ENCODE data around the gene CTNNA1. TPM values are rescaled to one million over a fixed set of nuclear protein-coding genes. Genes with fewer than 3 reads are reported as not detected.
"Not testable (repeated sequence)": the region's sequence is repeated elsewhere in the genome, so short reads cannot be mapped to it uniquely, and the experiment has no call there.

Gene CTNNA1
- total RNA-seq, 1 donor from 2014 or later = 262 TPM

DNA sequence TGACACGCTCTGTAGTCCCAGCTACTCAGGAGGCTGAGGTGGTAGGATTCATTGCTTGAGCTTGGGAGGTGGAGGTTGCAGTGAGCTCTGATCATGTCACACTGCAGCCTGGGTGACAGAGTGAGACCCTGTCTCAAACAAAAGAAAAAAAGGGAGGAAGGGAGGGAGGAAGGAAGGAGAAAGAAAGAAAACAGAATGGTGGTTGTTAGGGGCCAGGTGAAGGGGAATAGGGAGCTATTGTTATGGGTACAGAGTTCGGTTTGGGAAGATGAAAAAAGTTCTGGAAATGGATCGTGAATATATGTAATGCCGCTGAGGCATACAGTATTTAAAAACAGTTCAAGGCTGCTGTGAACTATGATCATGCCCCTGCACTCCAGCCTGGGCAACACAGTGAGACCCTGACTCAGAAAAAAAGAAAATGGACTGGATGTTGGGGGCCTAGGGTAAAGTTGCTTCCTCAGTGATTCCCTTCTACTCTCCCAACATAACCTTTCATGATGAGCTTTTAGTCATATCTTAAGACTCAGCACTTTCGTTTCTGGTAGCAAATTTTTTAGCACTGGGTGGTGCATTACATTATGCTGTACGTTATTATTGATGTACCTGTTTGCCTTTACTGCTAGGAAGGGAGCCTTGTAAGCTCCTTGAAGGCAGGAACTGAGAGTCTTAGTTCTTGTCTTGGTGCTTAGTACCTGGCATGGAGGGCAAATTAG is 4.0 kb downstream of the CTNNA1 start:
- DNase-seq = no peak

DNA sequence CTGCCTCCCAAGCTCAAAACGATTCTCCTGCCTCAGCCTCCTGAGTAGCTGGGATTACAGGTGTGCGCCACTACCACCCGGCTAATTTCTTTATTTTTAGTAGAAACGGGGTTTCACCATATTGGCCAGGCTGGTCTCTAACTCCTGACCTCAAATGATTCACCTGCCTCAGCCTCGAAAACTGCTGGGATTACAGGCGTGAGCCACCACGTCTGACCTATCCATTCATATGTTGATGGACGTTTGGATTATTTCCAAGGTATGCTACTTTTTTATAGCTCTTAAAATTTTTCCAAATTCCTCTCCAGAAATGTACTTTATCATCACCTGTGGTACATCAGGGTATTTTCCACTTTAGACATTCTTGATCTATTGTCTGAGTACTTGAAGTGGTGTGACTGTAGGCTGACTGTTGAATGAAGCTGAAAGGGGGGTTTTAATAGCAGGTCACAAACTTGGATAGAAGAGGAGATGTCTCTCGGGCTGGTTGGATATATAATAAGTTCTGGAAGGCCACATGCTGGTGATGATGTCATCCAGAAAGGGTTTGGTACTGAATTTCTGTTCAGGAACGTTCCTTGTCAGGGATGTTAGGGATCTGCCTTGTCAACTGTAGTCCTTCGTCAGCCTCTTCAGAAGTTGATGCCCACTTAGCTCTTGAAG is 7.4 kb downstream of the CTNNA1 start:
- DNase-seq = no peak

DNA sequence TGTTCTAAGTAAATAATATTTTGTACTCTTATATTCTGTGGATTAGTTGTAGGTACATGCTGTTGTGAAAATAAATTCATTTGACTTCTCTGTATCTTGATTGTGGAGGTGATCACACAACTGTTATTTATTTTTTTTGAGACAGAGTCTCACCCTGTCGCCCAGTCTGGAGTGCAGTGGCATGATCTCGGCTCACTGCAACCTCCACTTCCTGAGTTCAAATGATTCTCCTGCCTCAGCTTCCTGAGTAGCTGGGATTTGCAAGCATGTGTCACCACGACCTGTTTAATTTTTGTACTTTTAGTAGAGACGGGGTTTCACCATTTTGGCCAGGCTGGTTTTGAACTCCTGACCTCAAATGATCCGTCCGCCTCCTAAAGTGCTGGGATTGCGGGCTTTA is 7.9 kb downstream of the CTNNA1 start:
- DNase-seq = not testable (repeated sequence)

DNA sequence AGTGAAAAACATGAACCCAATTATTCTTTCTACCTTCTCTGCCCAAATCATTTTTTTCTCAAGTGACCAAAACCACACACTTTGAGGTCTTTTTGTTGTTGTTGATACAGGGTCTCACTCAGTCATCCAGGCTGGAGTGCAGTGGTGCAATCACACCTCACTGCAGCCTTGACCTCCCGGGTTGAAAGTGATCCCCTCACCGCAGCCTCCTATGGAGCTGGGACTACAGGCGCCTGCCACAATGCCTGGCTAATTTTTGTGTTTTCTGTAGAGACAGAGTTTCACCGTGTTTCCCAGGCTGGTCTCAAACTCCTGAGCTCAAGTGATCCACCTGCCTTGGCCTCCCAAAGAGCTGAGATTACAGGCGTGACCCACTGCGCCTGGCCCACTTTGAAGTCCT is 8.4 kb downstream of the CTNNA1 start:
- DNase-seq = not testable (repeated sequence)

DNA sequence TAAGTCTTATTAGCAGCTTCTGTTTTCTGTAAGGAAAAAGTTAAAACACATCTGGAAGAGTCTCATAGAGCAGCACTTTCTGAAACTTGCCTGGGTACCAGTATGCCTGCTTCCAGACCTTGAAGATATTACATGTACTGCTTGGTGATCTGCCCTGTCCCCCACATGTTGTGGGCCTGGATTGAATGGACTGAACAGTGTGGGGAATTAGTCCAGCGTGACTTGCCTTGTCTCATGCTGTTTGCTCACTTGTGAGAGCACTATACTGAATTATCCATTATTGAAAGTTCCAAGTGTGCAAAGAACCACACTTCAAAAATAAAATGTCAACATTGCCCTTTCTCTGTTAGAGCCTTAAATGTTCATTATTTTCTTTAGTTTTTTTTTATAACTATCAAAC is 8.9 kb downstream of the CTNNA1 start:
- DNase-seq = no peak

DNA sequence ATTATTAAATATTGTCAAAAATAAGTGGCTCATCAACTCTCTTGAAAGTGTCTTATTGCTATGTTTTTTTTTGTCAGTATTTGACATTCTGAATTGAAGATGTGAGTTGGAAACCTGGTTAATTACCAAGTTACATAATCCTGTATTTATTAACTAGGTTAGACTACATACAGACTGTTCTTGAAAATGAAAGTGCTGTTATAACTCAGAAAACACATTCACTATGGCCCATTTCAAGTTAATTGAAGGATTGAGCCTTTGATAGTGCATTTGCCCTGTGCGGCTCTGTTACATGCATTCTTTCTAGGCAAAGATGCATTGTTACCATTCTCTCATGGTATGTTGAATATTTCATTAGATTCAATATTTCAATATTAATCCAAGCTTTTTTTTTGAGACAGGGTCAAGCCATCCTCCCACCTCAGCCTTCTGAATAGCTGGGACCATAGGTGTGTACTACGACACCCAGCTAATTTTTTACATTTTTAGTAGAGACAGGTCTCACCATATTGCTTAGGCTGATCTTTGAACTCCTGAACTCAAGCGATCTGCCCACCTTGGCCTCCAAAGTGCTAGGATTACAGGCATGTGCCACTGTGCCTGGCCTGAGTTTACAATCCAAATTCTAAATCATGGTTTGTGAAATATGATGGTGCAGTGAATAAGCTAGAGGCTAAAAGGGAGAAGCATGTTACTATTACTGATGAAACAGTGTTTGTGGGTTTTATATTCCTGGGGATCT is 10.0 kb downstream of the CTNNA1 start:
- no peak for DNase-seq

DNA sequence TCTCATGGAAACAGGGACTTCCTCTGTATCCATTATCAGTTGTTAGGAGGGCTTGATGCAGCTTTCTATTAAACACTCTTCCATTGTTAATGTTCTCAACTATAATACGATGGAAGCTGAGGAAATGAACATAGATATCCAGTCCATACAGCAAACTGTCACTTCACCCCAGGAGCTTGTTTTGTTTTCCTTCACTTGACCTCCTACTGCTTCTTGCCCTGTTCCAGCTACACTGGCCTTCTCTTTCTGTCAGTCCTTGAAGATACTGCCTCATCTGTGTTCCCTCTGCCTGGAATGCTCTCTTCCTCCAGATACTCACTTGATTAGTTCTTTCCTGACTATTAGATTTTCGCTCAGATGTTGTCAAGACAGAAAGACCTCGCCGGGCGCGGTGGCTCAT is 17.1 kb downstream of the CTNNA1 start:
- DNase-seq = no peak

DNA sequence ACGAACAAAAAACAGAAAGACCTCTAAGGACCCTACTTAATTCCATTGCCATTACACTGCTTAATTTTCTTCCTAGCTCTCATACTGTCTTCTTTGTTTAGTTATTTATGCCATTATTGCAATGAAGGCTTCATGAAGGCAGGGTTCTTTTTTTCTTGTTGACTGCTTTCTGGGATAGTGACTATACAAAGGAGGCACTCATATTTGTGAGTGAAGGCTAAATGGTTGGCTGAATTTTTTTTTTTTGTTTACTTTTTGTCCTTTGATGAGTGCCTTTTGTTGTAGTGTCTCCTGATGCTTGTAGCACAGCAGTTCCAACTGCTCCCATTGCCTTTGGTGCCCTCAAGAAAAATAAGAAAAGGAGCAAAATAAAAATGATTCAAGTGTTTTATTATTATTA is 17.8 kb downstream of the CTNNA1 start:
- DNase-seq = no peak

DNA sequence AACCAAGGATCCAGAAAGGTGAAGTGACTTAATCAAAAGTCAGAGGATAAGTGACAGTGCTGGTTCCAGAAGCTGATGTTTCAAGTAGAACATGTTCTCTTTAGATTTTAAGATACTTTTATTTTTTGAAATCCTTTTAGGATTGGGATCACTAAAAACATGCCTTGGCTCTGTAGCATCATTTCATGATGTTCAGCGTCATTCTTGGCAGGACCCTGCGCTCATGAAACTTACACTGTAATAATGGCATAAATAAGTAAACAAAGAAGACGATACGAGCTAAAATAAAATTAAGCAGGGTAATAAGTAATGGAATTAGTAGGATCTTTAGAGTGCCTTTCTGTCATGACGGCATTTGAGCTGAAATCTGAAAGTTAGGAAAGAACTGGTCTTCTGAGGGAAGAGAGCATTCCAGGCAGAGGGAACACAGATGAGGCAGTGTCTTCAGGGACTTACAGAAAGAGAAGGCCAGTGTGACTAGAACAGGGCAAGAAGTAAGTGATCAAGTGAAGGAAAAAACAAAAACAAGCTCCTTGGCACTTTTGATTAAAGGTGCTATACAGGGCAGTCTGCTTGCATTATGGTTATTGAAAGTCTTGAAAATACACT is 19.9 kb downstream of the CTNNA1 start:
- no peak for DNase-seq

DNA sequence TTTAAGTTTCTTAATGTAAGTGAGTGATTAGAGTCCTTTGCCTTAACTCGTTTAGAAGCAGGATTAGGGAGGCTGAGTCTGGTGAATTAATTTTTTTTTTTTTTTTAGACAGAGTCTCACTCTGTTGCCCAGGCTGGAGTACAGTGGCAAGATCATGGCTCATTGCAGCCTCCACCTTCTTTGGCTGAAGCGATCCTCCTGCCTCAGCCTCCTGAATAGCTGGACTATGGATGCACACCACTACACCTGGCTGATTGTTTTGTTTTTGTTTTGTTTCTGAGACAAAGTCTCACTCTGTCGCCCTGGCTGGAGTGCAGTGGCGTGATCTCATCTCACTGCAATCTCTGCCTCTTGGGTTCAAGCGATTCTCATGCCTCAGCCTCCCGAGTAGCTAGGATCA is 20.4 kb downstream of the CTNNA1 start:
- DNase-seq = not testable (repeated sequence)

DNA sequence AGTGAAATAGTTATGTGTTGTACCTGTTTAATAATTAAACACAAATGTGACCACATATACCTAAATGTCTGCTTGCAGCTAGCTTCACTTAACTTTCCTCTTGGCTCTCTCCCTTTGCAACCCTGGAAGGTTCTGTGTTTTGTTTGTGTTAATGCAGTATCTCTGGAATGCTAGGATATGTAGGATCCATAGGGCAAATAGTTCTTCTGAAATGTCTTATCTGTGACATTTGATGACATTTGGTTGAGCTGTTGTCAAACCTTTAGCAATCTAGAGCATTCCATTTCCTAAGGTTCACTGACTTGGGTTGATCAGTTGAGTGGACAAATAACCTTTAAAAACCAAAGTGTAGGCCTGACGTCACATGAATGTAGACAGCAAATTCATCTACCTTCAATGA is 21.8 kb downstream of the CTNNA1 start:
- DNase-seq = no peak

DNA sequence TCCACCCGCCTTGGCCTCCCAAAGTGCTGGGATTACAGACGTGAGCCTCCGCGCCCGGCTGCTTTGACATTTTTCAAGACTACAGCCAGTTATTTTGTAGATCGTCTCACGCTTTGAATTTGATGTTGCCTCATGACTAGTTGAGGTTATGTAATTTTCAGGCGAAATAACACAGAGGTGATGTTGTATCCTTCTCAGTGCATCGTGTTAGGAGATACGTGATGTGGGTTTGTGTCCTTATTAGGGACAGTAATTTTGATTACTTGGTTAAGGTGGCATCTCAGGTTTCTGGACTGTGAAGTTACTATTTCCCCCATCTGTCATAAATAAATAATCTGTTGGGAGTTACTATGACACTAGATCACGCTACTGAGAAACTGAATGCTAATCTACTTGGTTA is 25.0 kb downstream of the CTNNA1 start:
- no peak for DNase-seq

DNA sequence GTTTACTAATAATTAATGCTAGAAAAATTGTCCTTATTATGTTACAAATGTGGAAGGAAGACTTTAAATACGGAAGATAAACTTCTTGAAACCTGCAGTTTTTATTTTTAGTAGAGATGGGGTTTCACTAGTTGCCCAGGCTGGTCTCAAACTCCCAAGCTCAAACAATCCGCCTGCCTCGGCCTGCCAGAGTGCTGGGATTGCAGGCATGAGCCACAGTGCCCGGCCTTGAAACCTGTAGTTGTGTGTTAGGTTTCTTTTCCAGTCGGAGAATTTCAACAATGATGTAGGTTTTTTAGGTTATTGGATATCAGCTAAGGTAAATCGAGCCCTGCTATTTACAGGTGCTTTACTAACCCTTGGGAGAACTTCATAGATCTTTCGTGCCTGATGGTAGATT is 30.8 kb downstream of the CTNNA1 start:
- DNase-seq = no peak

DNA sequence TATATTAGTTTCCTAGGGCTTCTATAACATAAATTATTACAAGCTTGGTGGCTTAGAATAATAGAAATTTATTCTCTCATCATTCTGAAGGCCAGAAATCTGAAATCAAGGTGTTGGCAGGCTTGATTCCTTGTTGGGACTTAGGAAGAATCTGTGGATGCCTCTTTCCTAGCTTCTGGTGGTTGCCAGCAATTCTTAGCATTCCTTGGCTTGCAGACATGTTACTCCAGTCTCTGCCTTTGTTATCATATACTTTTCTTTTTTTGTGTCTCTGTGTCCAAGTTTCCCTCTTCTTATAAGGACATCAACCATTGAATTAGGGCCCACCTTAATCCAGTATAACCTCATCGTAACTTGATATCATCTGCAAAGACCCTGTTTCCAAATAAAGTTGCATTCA is 31.4 kb downstream of the CTNNA1 start:
- no peak for DNase-seq

DNA sequence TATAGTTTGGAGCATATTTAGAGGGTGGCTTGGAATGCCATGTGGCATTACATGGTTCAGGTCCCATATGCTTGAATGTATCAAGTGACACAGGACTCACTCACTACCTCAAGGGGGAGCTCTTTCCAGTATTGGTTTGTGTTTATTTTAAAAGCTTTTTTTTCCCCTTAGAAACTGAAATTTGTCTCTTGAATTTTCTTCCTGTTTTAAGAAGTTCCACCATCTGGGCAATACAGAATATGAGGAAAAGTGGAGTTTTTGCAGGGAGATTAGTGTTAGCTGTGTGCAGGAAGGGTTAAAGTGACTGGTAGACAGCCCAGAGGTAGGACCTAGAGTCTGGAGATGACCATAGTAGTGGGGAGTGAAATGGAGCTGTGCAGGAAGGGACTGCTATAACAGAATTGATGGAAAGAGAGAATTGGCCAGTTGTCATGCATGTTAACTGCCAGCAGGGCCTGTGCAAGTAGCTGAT is 36.6 kb downstream of the CTNNA1 start:
- no peak for DNase-seq

DNA sequence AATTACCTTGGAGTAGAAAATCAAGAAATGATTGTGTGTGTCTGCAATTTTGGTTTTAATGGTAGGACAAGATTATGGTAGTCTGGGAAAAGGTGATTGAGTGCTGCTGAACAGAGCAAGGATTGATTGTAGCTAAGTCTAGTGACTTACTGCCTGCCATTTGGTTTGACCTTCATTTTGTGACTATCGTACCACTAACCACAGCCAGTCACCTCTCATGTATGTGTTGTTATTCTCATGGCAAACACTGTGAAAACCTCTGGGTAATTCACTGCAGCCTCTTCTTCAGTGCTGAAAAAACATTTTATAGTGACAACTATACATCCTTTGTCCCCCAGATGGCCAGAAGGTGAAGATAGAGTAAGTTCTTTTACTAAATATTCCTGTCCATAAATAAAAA is 37.5 kb downstream of the CTNNA1 start:
- no peak for DNase-seq

DNA sequence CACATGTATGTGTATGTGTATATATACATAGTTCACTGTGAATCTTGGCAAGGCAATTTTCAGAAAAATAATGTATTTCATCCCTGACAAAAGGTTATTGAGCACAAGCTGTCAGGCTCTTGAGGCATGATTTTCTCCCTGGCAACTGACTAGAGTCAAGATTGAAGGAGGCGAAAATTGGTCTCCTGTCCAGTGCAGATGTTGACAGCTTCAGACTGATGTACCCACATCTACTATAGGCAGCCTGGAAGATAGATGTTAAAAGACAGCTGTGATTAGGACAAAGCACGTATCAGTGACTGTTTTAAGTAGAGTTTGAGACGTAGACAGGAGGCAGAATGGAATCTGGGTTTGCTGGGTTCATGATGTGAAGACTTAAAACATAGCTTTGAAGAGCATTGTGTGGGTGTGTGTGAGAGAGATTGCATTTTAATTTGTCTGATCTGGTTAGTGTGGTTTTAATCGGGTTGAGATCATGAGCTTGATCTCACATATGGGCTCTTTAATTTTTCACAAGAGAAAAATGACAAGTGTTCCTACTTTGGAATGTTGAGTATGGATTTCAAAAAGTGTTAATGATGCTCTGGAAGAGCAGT is 39.1 kb downstream of the CTNNA1 start:
- DNase-seq = no peak

DNA sequence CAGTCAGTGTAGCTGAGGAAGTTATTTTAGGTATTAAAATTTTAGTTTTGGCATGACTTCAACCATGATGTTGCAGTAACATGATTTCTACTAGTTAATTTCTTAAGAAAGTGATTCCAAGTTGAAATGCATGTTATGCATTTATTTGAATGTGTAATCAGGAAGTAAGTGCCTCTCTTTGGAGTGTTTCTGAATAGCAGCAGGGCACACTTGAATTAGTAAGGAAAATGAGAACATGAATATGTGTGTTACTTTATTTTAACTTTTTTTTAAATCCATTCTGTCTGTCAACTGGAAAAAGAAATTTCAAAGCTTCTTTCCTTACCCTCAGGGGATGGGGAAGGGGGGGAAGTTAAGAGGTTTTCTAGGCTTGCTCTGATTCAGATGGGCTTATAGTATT is 40.4 kb downstream of the CTNNA1 start:
- no peak for DNase-seq

DNA sequence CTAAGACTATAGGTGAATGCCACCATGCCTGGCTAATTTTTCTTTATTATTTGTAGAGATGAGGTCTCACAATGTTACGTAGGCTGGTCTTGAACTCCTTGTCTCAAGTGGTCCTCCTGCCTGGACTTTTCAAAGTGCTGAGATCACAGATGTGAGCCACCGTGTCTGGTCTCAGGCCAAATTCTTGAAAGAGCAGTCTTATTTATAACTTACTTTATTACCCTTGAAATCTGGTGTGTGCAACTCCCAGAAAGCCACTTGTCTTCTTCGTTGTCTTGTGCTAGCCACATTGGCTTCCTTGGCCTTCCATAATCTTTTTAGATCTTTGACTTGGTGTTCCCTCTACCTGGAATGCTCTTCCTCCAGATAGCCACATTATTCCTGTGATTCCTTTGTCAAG is 50.1 kb downstream of the CTNNA1 start:
- no peak for DNase-seq

DNA sequence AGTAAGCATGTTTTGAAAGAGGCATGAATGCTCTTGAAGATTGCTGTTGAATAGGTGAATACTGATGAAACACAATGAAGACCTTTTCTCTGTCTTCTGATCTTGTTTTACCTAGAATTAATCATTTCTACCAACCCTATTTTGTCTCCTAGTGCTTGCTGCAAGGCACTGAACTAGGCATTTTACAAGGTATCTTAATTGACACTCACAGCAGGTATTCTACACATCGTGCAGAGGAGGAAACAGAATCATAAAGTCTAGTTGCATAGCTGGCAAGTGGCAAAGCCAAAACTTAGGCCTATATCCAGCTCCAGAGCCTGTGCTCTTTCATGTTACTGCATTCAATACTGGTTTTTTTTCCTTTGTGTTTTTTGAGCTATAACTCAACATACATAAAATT is 50.7 kb downstream of the CTNNA1 start:
- no peak for DNase-seq

DNA sequence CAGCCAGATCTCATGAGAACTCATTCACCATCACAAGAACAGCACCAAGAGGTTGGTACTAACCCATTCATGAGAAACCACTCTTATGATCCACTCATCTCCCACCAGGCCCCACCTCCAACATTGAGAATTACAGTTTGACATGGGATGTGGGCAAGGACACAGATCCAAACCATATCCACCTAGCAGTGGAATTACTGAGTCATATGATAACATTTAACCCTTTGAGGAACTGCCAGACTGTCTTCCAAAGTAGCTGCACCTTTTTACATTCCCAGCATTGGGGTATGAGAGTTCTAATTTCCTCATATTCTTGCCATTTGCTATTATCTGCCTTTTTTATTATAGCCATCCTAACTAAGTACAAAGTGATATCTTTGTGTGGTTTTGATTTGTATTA is 51.9 kb downstream of the CTNNA1 start:
- DNase-seq = no peak

DNA sequence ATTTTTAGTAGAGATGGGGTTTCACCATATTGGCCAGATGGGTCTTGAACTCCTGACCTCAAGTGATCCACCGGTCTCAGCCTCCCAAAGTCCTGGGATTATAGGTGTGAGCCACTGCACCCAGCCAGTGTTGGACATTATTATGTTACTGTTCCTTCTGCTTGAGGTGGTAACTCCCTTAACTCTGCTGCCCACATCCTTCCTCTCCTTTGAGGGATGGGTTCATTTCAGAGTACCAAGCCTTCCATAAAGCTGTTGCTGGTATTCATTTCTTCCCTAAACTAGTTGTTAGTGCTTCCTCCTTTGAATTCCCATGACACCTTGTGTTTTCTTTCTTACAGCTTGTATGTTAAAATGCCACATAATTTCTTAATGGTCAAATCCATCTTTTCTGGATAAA is 54.0 kb downstream of the CTNNA1 start:
- DNase-seq = no peak

DNA sequence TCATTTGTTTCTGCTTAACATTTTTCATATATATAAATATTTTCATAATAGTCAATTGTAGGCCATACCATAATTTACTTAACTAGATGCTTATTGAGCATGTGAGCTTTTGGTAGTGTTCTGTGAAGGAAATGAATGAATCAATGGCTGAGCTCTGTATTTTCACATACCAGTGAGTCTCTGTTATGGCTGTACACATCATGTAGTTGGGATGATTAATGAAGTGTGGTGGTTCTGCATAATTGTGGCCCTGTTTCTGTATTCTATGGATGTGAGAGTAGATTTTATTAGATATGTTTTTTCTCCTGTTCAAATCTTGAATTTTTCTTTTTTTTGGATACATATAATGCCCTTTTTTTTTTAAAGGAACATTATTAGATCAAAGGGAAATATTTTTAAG is 56.2 kb downstream of the CTNNA1 start:
- no peak for DNase-seq
